Thyroid gland (tissue), 4 donors: ENCODE results near the gene PLEKHA5.

Experiments used
- POLR2A ChIP-seq, 2 donors: fragments of 450-650 bp; IDR thresholded peaks; one replicate each; pipeline ENCODE4 v1.6.1; 2017; ENCODE audit warnings: antibody characterized with exemption in 2 of 2, mild to moderate bottlenecking in 2 of 2, moderate library complexity in 1 of 2
- TF ChIP-seq, protein P1 (sequence below), 6 experiments: fragments of 200-600 bp in 3 of 6; fragments of 450-650 bp in 3 of 6; sonication (generic) in 3 of 6; IDR thresholded peaks; one replicate each; pipeline ENCODE4 v1.5.1; 2016 to 2019; ENCODE audit warnings: antibody characterized with exemption in 6 of 6, mild to moderate bottlenecking in 2 of 6, inconsistent platforms in 1 of 6, moderate library complexity in 1 of 6

DNA sequence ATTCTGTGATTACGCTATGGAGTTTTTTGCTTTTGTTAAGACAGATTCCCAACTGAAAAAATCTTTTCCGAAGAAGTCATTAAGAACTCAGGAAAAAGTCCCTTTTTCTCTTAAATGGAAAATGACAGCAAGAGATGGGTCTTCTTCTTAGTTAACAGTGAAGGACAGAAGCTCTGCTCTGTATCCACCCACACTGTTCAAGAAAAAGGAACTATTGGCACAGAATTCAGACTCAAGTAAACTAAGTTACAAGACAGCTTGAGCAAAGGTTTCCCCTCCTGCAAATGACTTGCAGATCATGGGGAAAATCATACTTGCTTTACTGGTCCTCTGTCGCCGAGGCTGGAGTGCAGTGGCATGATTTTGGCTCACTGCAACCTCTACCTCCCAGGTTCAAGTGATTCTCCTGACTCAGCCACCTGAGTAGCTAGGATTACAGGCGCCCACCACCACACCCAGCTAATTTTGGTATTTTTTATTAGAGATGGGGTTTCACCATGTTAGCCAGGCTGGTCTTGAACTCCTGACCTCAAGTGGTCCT is 172.6 kb downstream of the PLEKHA5 start:
- TF ChIP-seq POLR2A (IDR thresholded peaks at IDR 0.05) = no peak
- TF ChIP-seq, protein P1, sequence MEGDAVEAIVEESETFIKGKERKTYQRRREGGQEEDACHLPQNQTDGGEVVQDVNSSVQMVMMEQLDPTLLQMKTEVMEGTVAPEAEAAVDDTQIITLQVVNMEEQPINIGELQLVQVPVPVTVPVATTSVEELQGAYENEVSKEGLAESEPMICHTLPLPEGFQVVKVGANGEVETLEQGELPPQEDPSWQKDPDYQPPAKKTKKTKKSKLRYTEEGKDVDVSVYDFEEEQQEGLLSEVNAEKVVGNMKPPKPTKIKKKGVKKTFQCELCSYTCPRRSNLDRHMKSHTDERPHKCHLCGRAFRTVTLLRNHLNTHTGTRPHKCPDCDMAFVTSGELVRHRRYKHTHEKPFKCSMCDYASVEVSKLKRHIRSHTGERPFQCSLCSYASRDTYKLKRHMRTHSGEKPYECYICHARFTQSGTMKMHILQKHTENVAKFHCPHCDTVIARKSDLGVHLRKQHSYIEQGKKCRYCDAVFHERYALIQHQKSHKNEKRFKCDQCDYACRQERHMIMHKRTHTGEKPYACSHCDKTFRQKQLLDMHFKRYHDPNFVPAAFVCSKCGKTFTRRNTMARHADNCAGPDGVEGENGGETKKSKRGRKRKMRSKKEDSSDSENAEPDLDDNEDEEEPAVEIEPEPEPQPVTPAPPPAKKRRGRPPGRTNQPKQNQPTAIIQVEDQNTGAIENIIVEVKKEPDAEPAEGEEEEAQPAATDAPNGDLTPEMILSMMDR (IDR thresholded peaks at IDR 0.05) = no peak
